Activated naive CD8-positive, alpha-beta T cell treated with anti-CD3 and anti-CD28 coated beads, Interleukin-2, amount 50 U/mL, for 24 hours (primary cell): Measurements from ENCODE around the gene LRRC10B.
"Not testable (repeated sequence)": the region's sequence is repeated elsewhere in the genome, so short reads cannot be mapped to it uniquely, and the experiment has no call there.

ENCODE experiments used
- ATAC-seq: fragments of 150-1000 bp; cut with Tn5 transposase; one replicate; pipeline ENCODE4 v1.10.0; 2021
- DNase-seq: peaks from one replicate; pipeline ENCODE4 v3.0.0; 2021
- H3K27ac Mint-ChIP-seq: one replicate; pipeline ENCODE4 v1.8.0; 2021; ENCODE audit warnings: mild to moderate bottlenecking, mixed read lengths
- H3K27me3 Mint-ChIP-seq: one replicate; pipeline ENCODE4 v1.8.0; 2021; ENCODE audit warnings: mixed read lengths
- H3K36me3 Mint-ChIP-seq: one replicate; pipeline ENCODE4 v1.8.0; 2021; ENCODE audit warnings: low read depth, mixed read lengths
- H3K4me1 Mint-ChIP-seq: one replicate; pipeline ENCODE4 v1.8.0; 2021; ENCODE audit warnings: mixed read lengths
- H3K4me3 Mint-ChIP-seq: one replicate; pipeline ENCODE4 v1.8.0; 2021; ENCODE audit warnings: mild to moderate bottlenecking, moderate library complexity, mixed read lengths
- H3K9me3 Mint-ChIP-seq: one replicate; pipeline ENCODE4 v1.8.0; 2021; ENCODE audit warnings: mixed read lengths

LRRC10B gene

GRCh38 chr11:61507962-61508861, at the start of gene LRRC10B:
LRRC10B (plus strand) TSS chr11:61508749; CDS start chr11:61508999, 250 bp downstream.
- H3K9me3 Mint-ChIP-seq, result no peaks in the 10 kb centered on the region
- peaks cover 6% of the 10 kb centered on the region for H3K4me1 Mint-ChIP-seq
- no peak within 1 kb of the TSS for H3K27ac Mint-ChIP-seq
- H3K4me3 Mint-ChIP-seq, result peak within 1 kb of the TSS; percentile 11
- DNase-seq (peak; percentile 55), ATAC-seq (peak; percentile 37)
- no peaks in the 10 kb centered on the region for H3K36me3 Mint-ChIP-seq
- H3K27me3 Mint-ChIP-seq, result peaks cover 50% of the 10 kb centered on the region

- Mint-ChIP-seq H3K4me1 (no peaks in the 10 kb centered on the region), H3K27ac (no peak overlapping the region), H3K36me3 (peaks cover 14% of the 10 kb centered on the region), H3K4me3 (no peak overlapping the region), H3K27me3 (no peaks in the 10 kb centered on the region), H3K9me3 (no peaks in the 10 kb centered on the region)
- ATAC-seq, result no peak
- no peak for DNase-seq
Measured at GRCh38 chr11:61460474-61460881, 48.1 kb upstream of the LRRC10B start.

- peaks cover 13% of the 10 kb centered on the region for H3K36me3 Mint-ChIP-seq
- H3K27me3 Mint-ChIP-seq, result no peaks in the 10 kb centered on the region
- H3K4me3 Mint-ChIP-seq, result no peak overlapping the region
- ATAC-seq (no peak), DNase-seq (no peak)
- H3K9me3 Mint-ChIP-seq, result no peaks in the 10 kb centered on the region
- H3K27ac Mint-ChIP-seq, result no peak overlapping the region
- no peaks in the 10 kb centered on the region for H3K4me1 Mint-ChIP-seq
Measured at GRCh38 chr11:61460986-61461385, 47.6 kb upstream of the LRRC10B start.

- H3K27me3 Mint-ChIP-seq, ATAC-seq, H3K4me1 Mint-ChIP-seq, DNase-seq, H3K27ac Mint-ChIP-seq, H3K4me3 Mint-ChIP-seq, H3K9me3 Mint-ChIP-seq: not testable (repeated sequence)
- H3K36me3 Mint-ChIP-seq, result peaks cover 17% of the 10 kb centered on the region
Measured at GRCh38 chr11:61467602-61468001, 40.9 kb upstream of the LRRC10B start.

- Mint-ChIP-seq H3K9me3 (no peaks in the 10 kb centered on the region), H3K36me3 (peaks cover 17% of the 10 kb centered on the region), H3K4me1 (peaks cover 7% of the 10 kb centered on the region), H3K4me3 (no peak overlapping the region), H3K27ac (no peak overlapping the region), H3K27me3 (no peaks in the 10 kb centered on the region)
- no peak for DNase-seq
- ATAC-seq, result no peak
Measured at GRCh38 chr11:61468002-61468401, 40.5 kb upstream of the LRRC10B start.

GRCh38 chr11:61472282-61472681, 36.3 kb upstream of the LRRC10B start:
- ATAC-seq (no peak), DNase-seq (no peak)
- H3K4me3 Mint-ChIP-seq, result no peak overlapping the region
- no peaks in the 10 kb centered on the region for H3K9me3 Mint-ChIP-seq
- H3K27ac Mint-ChIP-seq, result no peak overlapping the region
- no peaks in the 10 kb centered on the region for H3K27me3 Mint-ChIP-seq
- peaks cover 12% of the 10 kb centered on the region for H3K36me3 Mint-ChIP-seq
- H3K4me1 Mint-ChIP-seq, result peaks cover 9% of the 10 kb centered on the region

- no peaks in the 10 kb centered on the region for H3K9me3 Mint-ChIP-seq
- H3K36me3 Mint-ChIP-seq, result peaks cover 10% of the 10 kb centered on the region
- ATAC-seq (no peak), DNase-seq (no peak)
- H3K4me3 Mint-ChIP-seq, result no peak overlapping the region
- H3K4me1 Mint-ChIP-seq, result peaks cover 4% of the 10 kb centered on the region
- H3K27me3 Mint-ChIP-seq, result no peaks in the 10 kb centered on the region
- H3K27ac Mint-ChIP-seq, result no peak overlapping the region
Measured at GRCh38 chr11:61472868-61473267, 35.7 kb upstream of the LRRC10B start.

- Mint-ChIP-seq H3K36me3 (peaks cover 4% of the 10 kb centered on the region), H3K27ac (peak overlapping the region; percentile 11), H3K9me3 (no peaks in the 10 kb centered on the region), H3K4me3 (no peak overlapping the region), H3K4me1 (peaks cover 2% of the 10 kb centered on the region), H3K27me3 (no peaks in the 10 kb centered on the region)
- ATAC-seq (no peak), DNase-seq (no peak)
Measured at GRCh38 chr11:61473370-61474012, 35.1 kb upstream of the LRRC10B start.

GRCh38 chr11:61474013-61474643, 34.4 kb upstream of the LRRC10B start:
- Mint-ChIP-seq H3K27ac (no peak overlapping the region), H3K27me3 (no peaks in the 10 kb centered on the region), H3K4me1 (peaks cover 2% of the 10 kb centered on the region), H3K36me3 (peaks cover 3% of the 10 kb centered on the region), H3K4me3 (no peak overlapping the region), H3K9me3 (no peaks in the 10 kb centered on the region)
- ATAC-seq, result no peak
- DNase-seq, result no peak

GRCh38 chr11:61475433-61475832, 33.1 kb upstream of the LRRC10B start:
- ATAC-seq, result no peak
- no peak overlapping the region for H3K4me3 Mint-ChIP-seq

GRCh38 chr11:61476371-61476770, 32.2 kb upstream of the LRRC10B start:
- Mint-ChIP-seq H3K36me3 (no peaks in the 10 kb centered on the region), H3K27ac (no peak overlapping the region), H3K4me3 (no peak overlapping the region), H3K4me1 (peaks cover 2% of the 10 kb centered on the region), H3K9me3 (no peaks in the 10 kb centered on the region), H3K27me3 (no peaks in the 10 kb centered on the region)
- ATAC-seq (no peak), DNase-seq (no peak)

More at GRCh38 chr11:61475433-61475832, 33.1 kb upstream of the LRRC10B start:
- Mint-ChIP-seq H3K9me3 (no peaks in the 10 kb centered on the region), H3K27ac (no peak overlapping the region), H3K4me1 (peaks cover 2% of the 10 kb centered on the region), H3K27me3 (no peaks in the 10 kb centered on the region), H3K36me3 (peaks cover 3% of the 10 kb centered on the region)
- no peak for DNase-seq

- Mint-ChIP-seq H3K27me3 (no peaks in the 10 kb centered on the region), H3K4me1 (peaks cover 2% of the 10 kb centered on the region), H3K36me3 (no peaks in the 10 kb centered on the region), H3K4me3 (no peak overlapping the region), H3K27ac (no peak overlapping the region), H3K9me3 (no peaks in the 10 kb centered on the region)
- DNase-seq (no peak), ATAC-seq (no peak)
Measured at GRCh38 chr11:61477126-61477525, 31.4 kb upstream of the LRRC10B start.

- Mint-ChIP-seq H3K9me3 (no peaks in the 10 kb centered on the region), H3K4me3 (no peak overlapping the region), H3K4me1 (peaks cover 2% of the 10 kb centered on the region), H3K36me3 (no peaks in the 10 kb centered on the region), H3K27me3 (no peaks in the 10 kb centered on the region), H3K27ac (no peak overlapping the region)
- peak; percentile 67 for DNase-seq
- ATAC-seq, result peak; percentile 33
Measured at GRCh38 chr11:61477727-61478148, 30.8 kb upstream of the LRRC10B start.

GRCh38 chr11:61479360-61480058, 29.0 kb upstream of the LRRC10B start:
- H3K4me3 Mint-ChIP-seq, H3K36me3 Mint-ChIP-seq, H3K9me3 Mint-ChIP-seq, H3K27ac Mint-ChIP-seq, ATAC-seq, H3K4me1 Mint-ChIP-seq, H3K27me3 Mint-ChIP-seq, DNase-seq: not testable (repeated sequence)
